HG03520 (cell line): Measurements from ENCODE around the gene GTF3A.

Source experiments
- ATAC-seq: cut with Tn5 transposase; IDR thresholded peaks from one replicate; pipeline ENCODE4 v1.9.1; 2021; ENCODE audit warnings: mild to moderate bottlenecking, moderate library complexity; ENCODE audit not compliant: unreplicated experiment

The GTF3A gene

GRCh38 chr13:27404680-27405079 lies 19.7 kb upstream of the GTF3A start:
- ATAC-seq = no peak

- no peak for ATAC-seq
These were observed 18.8 kb upstream of the GTF3A start for GRCh38 chr13:27405546-27406134.

- no peak for ATAC-seq
These were observed 18.1 kb upstream of the GTF3A start for GRCh38 chr13:27406178-27406939.

GRCh38 chr13:27408074-27408473 lies 16.3 kb upstream of the GTF3A start:
- ATAC-seq = no peak

- ATAC-seq = no peak
These were observed 15.4 kb upstream of the GTF3A start for GRCh38 chr13:27409013-27409412.

- ATAC-seq = no peak
These were observed 13.1 kb upstream of the GTF3A start for GRCh38 chr13:27411341-27411740.

- no peak for ATAC-seq
These were observed 9.3 kb upstream of the GTF3A start for GRCh38 chr13:27415116-27415515.

- ATAC-seq = no peak
These were observed 5.1 kb upstream of the GTF3A start for GRCh38 chr13:27419328-27419727.

GRCh38 chr13:27421101-27421871 lies 3.1 kb upstream of the GTF3A start:
- no peak for ATAC-seq

- no peak for ATAC-seq
These were observed 1.1 kb upstream of the GTF3A start for GRCh38 chr13:27423333-27423732.

- ATAC-seq = no peak
These were observed 919 bp downstream of the GTF3A start for GRCh38 chr13:27425158-27425917.

GRCh38 chr13:27425918-27426630 lies 1.7 kb downstream of the GTF3A start:
- peak; percentile 39 for ATAC-seq

GRCh38 chr13:27427641-27428040 lies 3.2 kb downstream of the GTF3A start:
- no peak for ATAC-seq

- ATAC-seq = no peak
These were observed 3.7 kb downstream of the GTF3A start for GRCh38 chr13:27428160-27428559.

- ATAC-seq = no peak
These were observed 7.8 kb downstream of the GTF3A start for GRCh38 chr13:27432180-27432579.

GRCh38 chr13:27432611-27433210 lies 8.3 kb downstream of the GTF3A start:
- no peak for ATAC-seq

- ATAC-seq = no peak
These were observed 12.7 kb downstream of the GTF3A start for GRCh38 chr13:27437126-27437525.

GRCh38 chr13:27440408-27440807 lies 16.0 kb downstream of the GTF3A start:
- no peak for ATAC-seq

- ATAC-seq = no peak
These were observed 17.7 kb downstream of the GTF3A start for GRCh38 chr13:27442071-27442647.

GRCh38 chr13:27442797-27443196 lies 18.4 kb downstream of the GTF3A start:
- no peak for ATAC-seq
